Immature natural killer cell (primary cell): ENCODE data around the gene PTPN7. TPM values are rescaled to one million over a fixed set of nuclear protein-coding genes. Genes with fewer than 3 reads are reported as not detected.

Experiments used
- DNase-seq, 3 donors: peaks; one replicate each; pipeline ENCODE4 v3.0.0; 2022; ENCODE audit warnings: mixed read lengths in 1 of 3
- H3K27ac Mint-ChIP-seq, 6 donors: one replicate each; pipeline ENCODE4 v1.8.0; 2020; ENCODE audit warnings: mixed read lengths in 6 of 6, mild to moderate bottlenecking in 5 of 6, inconsistent platforms in 4 of 6, moderate library complexity in 3 of 6
- H3K27me3 Mint-ChIP-seq, 3 donors: one replicate each; pipeline ENCODE4 v1.8.0; 2020 to 2021; ENCODE audit warnings: low read depth in 3 of 3, mild to moderate bottlenecking in 3 of 3, mixed read lengths in 3 of 3, moderate library complexity in 3 of 3, inconsistent platforms in 1 of 3
- H3K36me3 Mint-ChIP-seq, 3 donors: one replicate each; pipeline ENCODE4 v1.8.0; 2020; ENCODE audit warnings: mixed read lengths in 3 of 3, inconsistent platforms in 2 of 3, mild to moderate bottlenecking in 2 of 3
- H3K4me1 Mint-ChIP-seq, 2 donors: one replicate each; pipeline ENCODE4 v1.8.0; 2020; ENCODE audit warnings: inconsistent platforms in 2 of 2, mild to moderate bottlenecking in 2 of 2, mixed read lengths in 2 of 2, moderate library complexity in 1 of 2
- H3K4me3 Mint-ChIP-seq, 5 donors: one replicate each; pipeline ENCODE4 v1.8.0; 2020; ENCODE audit warnings: mild to moderate bottlenecking in 5 of 5, mixed read lengths in 5 of 5, inconsistent platforms in 3 of 5, moderate library complexity in 3 of 5
- H3K9me3 Mint-ChIP-seq, 6 donors: one replicate each; pipeline ENCODE4 v1.8.0; 2020; ENCODE audit warnings: mild to moderate bottlenecking in 6 of 6, mixed read lengths in 6 of 6, inconsistent platforms in 4 of 6, moderate library complexity in 3 of 6
- polyA plus RNA-seq, 3 donors: library from polyadenylated mRNA; unstranded; fragments of 300-500 nt; fragmentation: Illumina TruSeq; gene quantifications; one replicate each; pipeline ENCODE4 v1.2.3, GENCODE V29; 2021

PTPN7 gene
- polyA plus RNA-seq, 3 donors from 2014 or later, result 55.4 to 126 (median 58.4) TPM

- H3K4me3 Mint-ChIP-seq, result no peak overlapping the region
- no peak for DNase-seq
- no peak overlapping the region for H3K27ac Mint-ChIP-seq
- peaks cover 4 to 8% (median 5%) of the 10 kb centered on the region in 3 donors for H3K36me3 Mint-ChIP-seq
- peaks cover 4 to 8% of the 10 kb centered on the region in 2 donors for H3K4me1 Mint-ChIP-seq
- H3K27me3 Mint-ChIP-seq, result peaks cover 0 to 1% (median 1%) of the 10 kb centered on the region in 3 donors
- no peaks in the 10 kb centered on the region for H3K9me3 Mint-ChIP-seq
These were observed 26.9 kb downstream of the PTPN7 start for GRCh38 chr1:202133496-202133895.

GRCh38 chr1:202133001-202133400 lies 27.4 kb downstream of the PTPN7 start:
- Mint-ChIP-seq H3K9me3 (no peaks in the 10 kb centered on the region), H3K4me1 (peaks cover 0 to 4% of the 10 kb centered on the region in 2 donors), H3K27ac (no peak overlapping the region), H3K4me3 (no peak overlapping the region), H3K36me3 (peaks cover 4 to 8% (median 5%) of the 10 kb centered on the region in 3 donors), H3K27me3 (peaks cover 0 to 1% (median 1%) of the 10 kb centered on the region in 3 donors)
- DNase-seq, result no peak

- H3K27ac Mint-ChIP-seq, result no peak overlapping the region
- no peak overlapping the region for H3K4me3 Mint-ChIP-seq
- H3K9me3 Mint-ChIP-seq, result no peaks in the 10 kb centered on the region
- peaks cover 0 to 2% of the 10 kb centered on the region in 2 donors for H3K4me1 Mint-ChIP-seq
- H3K36me3 Mint-ChIP-seq, result peaks cover 4 to 8% (median 5%) of the 10 kb centered on the region in 3 donors
- no peak for DNase-seq
- H3K27me3 Mint-ChIP-seq, result peaks cover 0 to 3% (median 2%) of the 10 kb centered on the region in 3 donors
These were observed 28.2 kb downstream of the PTPN7 start for GRCh38 chr1:202131956-202132821.

GRCh38 chr1:202130816-202131522 lies 29.4 kb downstream of the PTPN7 start:
- no peak for DNase-seq
- Mint-ChIP-seq H3K9me3 (no peaks in the 10 kb centered on the region), H3K4me1 (peaks cover 0 to 6% of the 10 kb centered on the region in 2 donors), H3K27me3 (peaks cover 0 to 3% (median 2%) of the 10 kb centered on the region in 3 donors), H3K4me3 (no peak overlapping the region), H3K36me3 (peaks cover 4 to 8% (median 5%) of the 10 kb centered on the region in 3 donors), H3K27ac (no peak overlapping the region)

GRCh38 chr1:202130297-202130721 lies 30.1 kb downstream of the PTPN7 start:
- H3K9me3 Mint-ChIP-seq, result no peaks in the 10 kb centered on the region
- peaks cover 4 to 8% (median 5%) of the 10 kb centered on the region in 3 donors for H3K36me3 Mint-ChIP-seq
- no peak for DNase-seq
- no peak overlapping the region for H3K4me3 Mint-ChIP-seq
- peaks cover 0 to 6% of the 10 kb centered on the region in 2 donors for H3K4me1 Mint-ChIP-seq
- H3K27me3 Mint-ChIP-seq, result peaks cover 0 to 3% (median 2%) of the 10 kb centered on the region in 3 donors
- H3K27ac Mint-ChIP-seq, result no peak overlapping the region

- H3K4me3 Mint-ChIP-seq, result no peak overlapping the region
- H3K36me3 Mint-ChIP-seq, result peaks cover 4 to 8% (median 5%) of the 10 kb centered on the region in 3 donors
- H3K27me3 Mint-ChIP-seq, result peaks cover 0 to 3% (median 2%) of the 10 kb centered on the region in 3 donors
- H3K27ac Mint-ChIP-seq, result no peak overlapping the region
- no peak for DNase-seq
- H3K4me1 Mint-ChIP-seq, result peaks cover 0 to 3% of the 10 kb centered on the region in 2 donors
- H3K9me3 Mint-ChIP-seq, result no peaks in the 10 kb centered on the region
These were observed 30.7 kb downstream of the PTPN7 start for GRCh38 chr1:202129453-202130296.

GRCh38 chr1:202127836-202128622 lies 32.4 kb downstream of the PTPN7 start:
- Mint-ChIP-seq H3K27ac (no peak overlapping the region), H3K27me3 (peaks cover 2 to 7% (median 3%) of the 10 kb centered on the region in 3 donors), H3K4me3 (no peak overlapping the region), H3K4me1 (peaks cover 0 to 3% of the 10 kb centered on the region in 2 donors), H3K9me3 (no peaks in the 10 kb centered on the region), H3K36me3 (peaks cover 0 to 3% (median 1%) of the 10 kb centered on the region in 3 donors)
- no peak for DNase-seq

- DNase-seq, result no peak
- no peaks in the 10 kb centered on the region for H3K9me3 Mint-ChIP-seq
- H3K27ac Mint-ChIP-seq, result no peak overlapping the region
- no peaks in the 10 kb centered on the region for H3K36me3 Mint-ChIP-seq
- H3K27me3 Mint-ChIP-seq, result peaks cover 2 to 7% (median 3%) of the 10 kb centered on the region in 3 donors
- no peak overlapping the region for H3K4me3 Mint-ChIP-seq
- peaks cover 0 to 3% of the 10 kb centered on the region in 2 donors for H3K4me1 Mint-ChIP-seq
These were observed 33.3 kb downstream of the PTPN7 start for GRCh38 chr1:202127061-202127460.

- Mint-ChIP-seq H3K9me3 (no peaks in the 10 kb centered on the region), H3K36me3 (no peaks in the 10 kb centered on the region), H3K4me1 (peaks cover 0 to 3% of the 10 kb centered on the region in 2 donors), H3K27me3 (peaks cover 3 to 7% (median 3%) of the 10 kb centered on the region in 3 donors), H3K4me3 (no peak overlapping the region), H3K27ac (no peak overlapping the region)
- DNase-seq, result no peak
These were observed 34.0 kb downstream of the PTPN7 start for GRCh38 chr1:202126426-202126825.

GRCh38 chr1:202125611-202126010 lies 34.8 kb downstream of the PTPN7 start:
- DNase-seq, result no peak
- Mint-ChIP-seq H3K36me3 (no peaks in the 10 kb centered on the region), H3K4me3 (no peak overlapping the region), H3K27ac (no peak overlapping the region), H3K4me1 (peaks cover 0 to 3% of the 10 kb centered on the region in 2 donors), H3K27me3 (peaks cover 4 to 7% (median 6%) of the 10 kb centered on the region in 3 donors), H3K9me3 (no peaks in the 10 kb centered on the region)

GRCh38 chr1:202124142-202124541 lies 36.3 kb downstream of the PTPN7 start:
- no peak overlapping the region for H3K4me3 Mint-ChIP-seq
- no peak for DNase-seq
- H3K9me3 Mint-ChIP-seq, result no peaks in the 10 kb centered on the region
- H3K4me1 Mint-ChIP-seq, result peaks cover 0 to 3% of the 10 kb centered on the region in 2 donors
- peaks cover 4 to 7% (median 6%) of the 10 kb centered on the region in 3 donors for H3K27me3 Mint-ChIP-seq
- no peak overlapping the region for H3K27ac Mint-ChIP-seq
- H3K36me3 Mint-ChIP-seq, result no peaks in the 10 kb centered on the region

- Mint-ChIP-seq H3K4me1 (peaks cover 0 to 3% of the 10 kb centered on the region in 2 donors), H3K27ac (no peak overlapping the region), H3K36me3 (no peaks in the 10 kb centered on the region), H3K9me3 (no peaks in the 10 kb centered on the region), H3K27me3 (peaks cover 4 to 7% (median 7%) of the 10 kb centered on the region in 3 donors), H3K4me3 (no peak overlapping the region)
- DNase-seq, result no peak
These were observed 37.0 kb downstream of the PTPN7 start for GRCh38 chr1:202123336-202123813.
